ENCODE data around the gene IFTAP. TPM values are rescaled to one million over a fixed set of nuclear protein-coding genes. Genes with fewer than 3 reads are reported as not detected.

The IFTAP gene
- total RNA-seq, 1 experiment from 2014 or later, result 13.8 TPM

- Histone ChIP-seq H3K4me1 (ENCODE audit: control insufficient read depth in 1 of 2, insufficient read depth in 2 of 2, low read length in 2 of 2) (peaks cover 4 to 6% of the 10 kb centered on the region in 2 experiments; a peak in 1 of 4 replicates), H3K4me3 (replicated peaks in 1 of 2; ENCODE audit: low read depth in 1 of 2, low read length in 2 of 2) (no peak within 1 kb of the TSS), H3K9me3 (ENCODE audit: control insufficient read depth in 1 of 2, insufficient read depth in 1 of 2, low read depth in 1 of 2, low read length in 2 of 2) (no peaks in the 10 kb centered on the region), H3K79me2 (ENCODE audit: insufficient read depth, low read length) (no peaks in the 10 kb centered on the region), H3K27ac (ENCODE audit: low read depth, low read length) (no peak within 1 kb of the TSS), H3K9ac (ENCODE audit: low read length) (no peak within 1 kb of the TSS), H3K36me3 (ENCODE audit: control insufficient read depth in 1 of 2, insufficient read depth in 2 of 2, low read length in 2 of 2) (no peaks in the 10 kb centered on the region), H3K4me2 (ENCODE audit: low read length) (no peak within 1 kb of the TSS), H3K9me2 (ENCODE audit: insufficient read depth) (no peaks in the 10 kb centered on the region), H3K27me3 (ENCODE audit: insufficient read depth, low read length) (no peaks in the 10 kb centered on the region), H2AFZ (ENCODE audit: low read depth, low read length, poor library complexity, severe bottlenecking) (no peak within 1 kb of the TSS), H4K20me1 (ENCODE audit: insufficient read depth) (no peaks in the 10 kb centered on the region)
- CTCF ChIA-PET, result no interaction called here
- intact Hi-C loops (cut with micrococcal nuclease), result no loop called here
- POLR2A ChIA-PET, result no interaction called here
- TF ChIP-seq SRF (IDR thresholded peaks at IDR 0.05; ENCODE audit: low read depth) (no peak), RAD21 (IDR thresholded peaks at IDR 0.05; ENCODE audit: low read depth) (no peak), TCF7L2 (IDR thresholded peaks at IDR 0.05; ENCODE audit: borderline replicate concordance, extremely low read depth, insufficient read depth, insufficient read length) (no peak), CBX3 (IDR thresholded peaks at IDR 0.05; ENCODE audit: low read depth) (no peak), ZNF274 (IDR thresholded peaks at IDR 0.05; ENCODE audit: low read depth, low read length) (no peak), EZH2phosphoT487 (IDR thresholded peaks at IDR 0.05; ENCODE audit: borderline replicate concordance) (no peak), EZH2 (IDR thresholded peaks at IDR 0.05) (no peak), JUND (IDR thresholded peaks at IDR 0.05) (no peak)
- no TSS peak for BruUV-seq (replicated peaks)
- ATAC-seq (no peak), DNase-seq (ENCODE audit: low read depth, low spot score) (no peak)
- RAD21 ChIA-PET (ENCODE audit: low non-redundant PET in 1 of 2, low total read pairs in 2 of 2, uncharacterized antibody in 2 of 2, unreplicated experiment in 2 of 2), result no interaction called here
Observed at GRCh38 chr11:36598051-36598450, 3.7 kb downstream of the IFTAP start, which contains the start of gene RAG2. Gene RAG2 (minus strand): TSS chr11:36598236. CDS start chr11:36594168, 4,068 bp downstream.

GRCh38 chr11:36600180-36600579, 5.9 kb downstream of the IFTAP start:
- no peak overlapping the region for H3K9ac ChIP-seq (ENCODE audit: low read length)
- H3K4me1 ChIP-seq (ENCODE audit: control insufficient read depth in 1 of 2, insufficient read depth in 2 of 2, low read length in 2 of 2), result peaks cover 2 to 3% of the 10 kb centered on the region in 2 experiments; a peak in 1 of 4 replicates
- ATAC-seq (no peak), DNase-seq (ENCODE audit: low read depth, low spot score) (no peak)
- H2AFZ ChIP-seq (ENCODE audit: low read depth, low read length, poor library complexity, severe bottlenecking), result no peak overlapping the region
- no TSS peak for BruUV-seq (replicated peaks)
- ChIA-PET CTCF (no interaction called here), RAD21 (ENCODE audit: low non-redundant PET in 1 of 2, low total read pairs in 2 of 2, uncharacterized antibody in 2 of 2, unreplicated experiment in 2 of 2) (no interaction called here), POLR2A (no interaction called here)
- no peaks in the 10 kb centered on the region for H3K9me2 ChIP-seq (ENCODE audit: insufficient read depth)
- no peak overlapping the region for H3K27ac ChIP-seq (ENCODE audit: low read depth, low read length)
- H3K27me3 ChIP-seq (ENCODE audit: insufficient read depth, low read length), result no peaks in the 10 kb centered on the region
- no peaks in the 10 kb centered on the region for H3K9me3 ChIP-seq (ENCODE audit: control insufficient read depth in 1 of 2, insufficient read depth in 1 of 2, low read depth in 1 of 2, low read length in 2 of 2)
- no peaks in the 10 kb centered on the region for H4K20me1 ChIP-seq (ENCODE audit: insufficient read depth)
- H3K4me3 ChIP-seq (replicated peaks in 1 of 2; ENCODE audit: low read depth in 1 of 2, low read length in 2 of 2), result no peak overlapping the region
- H3K79me2 ChIP-seq (ENCODE audit: insufficient read depth, low read length), result no peaks in the 10 kb centered on the region
- no peaks in the 10 kb centered on the region for H3K36me3 ChIP-seq (ENCODE audit: control insufficient read depth in 1 of 2, insufficient read depth in 2 of 2, low read length in 2 of 2)
- intact Hi-C loops (cut with micrococcal nuclease), result no loop called here
- TF ChIP-seq POLR2AphosphoS5 (IDR thresholded peaks at IDR 0.05; ENCODE audit: low read depth, low read length) (no peak), SP1 (IDR thresholded peaks at IDR 0.05; ENCODE audit: low read depth) (no peak), RAD21 (IDR thresholded peaks at IDR 0.05; ENCODE audit: low read depth) (no peak), ZNF274 (IDR thresholded peaks at IDR 0.05; ENCODE audit: low read depth, low read length) (no peak), REST (IDR thresholded peaks at IDR 0.05; ENCODE audit: low read depth) (no peak), SRF (IDR thresholded peaks at IDR 0.05; ENCODE audit: low read depth) (no peak)
- no peak overlapping the region for H3K4me2 ChIP-seq (ENCODE audit: low read length)
